ENCODE data around the gene NCOA1.

DNA sequence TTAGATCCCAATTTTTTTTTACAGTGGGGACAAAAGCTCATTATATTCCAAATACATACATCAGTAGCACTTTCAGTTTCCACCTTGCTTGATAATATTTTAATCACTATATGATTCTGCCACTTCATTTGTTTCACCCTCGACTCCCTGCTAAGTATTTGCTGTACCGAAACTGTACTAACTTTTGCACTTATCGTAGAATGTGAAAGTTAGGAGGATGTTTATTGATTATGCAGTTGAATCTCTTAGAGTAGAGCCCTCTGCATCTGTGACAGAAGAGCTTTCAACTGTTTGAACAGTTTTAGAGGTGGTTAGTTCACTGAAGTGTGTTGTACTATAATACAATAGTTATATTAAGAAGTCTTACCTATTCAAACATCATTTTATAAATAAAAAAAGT lies 20.8 kb downstream of the NCOA1 start:
- TF ChIP-seq CTCF (IDR thresholded peaks at IDR 0.05) (no peak), POLR2A (IDR thresholded peaks at IDR 0.05) (no peak)

Data from gastroesophageal sphincter (tissue), 3 donors.